Activated CD8-positive, alpha-beta T cell treated with anti-CD3 and anti-CD28 coated beads, Interleukin-2, amount 10 ng/mL, durations not matched to agents 7 days and 5 days (primary cell): ENCODE results near the gene TMEM183A. TPM values are rescaled to one million over a fixed set of nuclear protein-coding genes. Genes with fewer than 3 reads are reported as not detected.
"Not testable (repeated sequence)": the region's sequence is repeated elsewhere in the genome, so short reads cannot be mapped to it uniquely, and the experiment has no call there.

Experiments used
- ATAC-seq: fragments of 150-1000 bp; cut with Tn5 transposase; one replicate; pipeline ENCODE4 v1.10.0; 2021; ENCODE audit warnings: moderate library complexity
- CTCF ChIA-PET: fragments of 350-600 bp; sonication (Branson Sonifier 250); formaldehyde crosslinking; loops from one replicate; lab custom pipeline; 2021; ENCODE audit warnings: antibody characterized with exemption; lab: Charles Lee
- POLR2A ChIA-PET: fragments of 350-600 bp; sonication (Branson Sonifier 250); formaldehyde crosslinking; loops from one replicate; lab custom pipeline; 2021; ENCODE audit warnings: antibody characterized with exemption; lab: Charles Lee
- DNase-seq: peaks from one replicate; pipeline ENCODE4 v3.0.0-alpha.2; 2020
- H3K27ac Mint-ChIP-seq: one replicate; pipeline ENCODE4 v1.8.0; 2021; ENCODE audit warnings: mild to moderate bottlenecking, mixed read lengths
- H3K27me3 Mint-ChIP-seq: one replicate; pipeline ENCODE4 v1.8.0; 2021; ENCODE audit warnings: low read depth, mixed read lengths
- H3K36me3 Mint-ChIP-seq: one replicate; pipeline ENCODE4 v1.8.0; 2021; ENCODE audit warnings: low read depth, mixed read lengths
- H3K4me1 Mint-ChIP-seq: one replicate; pipeline ENCODE4 v1.8.0; 2021; ENCODE audit warnings: low read depth, mixed read lengths
- H3K4me3 Mint-ChIP-seq: one replicate; pipeline ENCODE4 v1.8.0; 2021; ENCODE audit warnings: mild to moderate bottlenecking, mixed read lengths
- H3K9me3 Mint-ChIP-seq: one replicate; pipeline ENCODE4 v1.8.0; 2022; ENCODE audit warnings: mixed read lengths; ENCODE audit not compliant: insufficient read depth
- total RNA-seq, 2 experiments: library from RNA; stranded (reverse); gene quantifications; one replicate each; pipeline ENCODE4 v1.2.3, GENCODE V29; 2021

Gene TMEM183A
- total RNA-seq, 2 experiments from 2014 or later, result 78.3 to 81.3 TPM

- Mint-ChIP-seq H3K4me3 (no peak overlapping the region), H3K27ac (no peak overlapping the region), H3K9me3 (no peaks in the 10 kb centered on the region), H3K27me3 (no peaks in the 10 kb centered on the region), H3K36me3 (peaks cover 63% of the 10 kb centered on the region), H3K4me1 (peaks cover 18% of the 10 kb centered on the region)
- ATAC-seq, result no peak
- no peak for DNase-seq
- POLR2A ChIA-PET, result no interaction called here
- CTCF ChIA-PET, result no interaction called here
These were observed 4.4 kb downstream of the TMEM183A start for GRCh38 chr1:203011582-203011981.

GRCh38 chr1:203017061-203017460 lies 9.9 kb downstream of the TMEM183A start:
- H3K4me1 Mint-ChIP-seq, result no peaks in the 10 kb centered on the region
- DNase-seq (no peak), ATAC-seq (no peak)
- H3K27me3 Mint-ChIP-seq, result no peaks in the 10 kb centered on the region
- H3K9me3 Mint-ChIP-seq, result no peaks in the 10 kb centered on the region
- H3K27ac Mint-ChIP-seq, result no peak overlapping the region
- H3K4me3 Mint-ChIP-seq, result no peak overlapping the region
- peaks cover 79% of the 10 kb centered on the region for H3K36me3 Mint-ChIP-seq
- ChIA-PET POLR2A (interaction anchor here (0.6 kb wide), 1 partner anchor 8 kb away, joined by 3 read pairs; no protein-coding TSS in a partner anchor), CTCF (interaction anchor here (1.3 to 2.1 kb wide), 3 partner anchors 10 to 199 kb away, joined by 3 to 9 read pairs (median 5); partner anchors contain the start of gene TMEM183A)

GRCh38 chr1:203017692-203018091 lies 10.5 kb downstream of the TMEM183A start:
- no peak overlapping the region for H3K4me3 Mint-ChIP-seq
- no peak for DNase-seq
- no peak overlapping the region for H3K27ac Mint-ChIP-seq
- ChIA-PET POLR2A (no interaction called here), CTCF (interaction anchor here (1.3 to 2.1 kb wide), 3 partner anchors 11 to 199 kb away, joined by 3 to 9 read pairs (median 5); partner anchors contain the start of gene TMEM183A)
- no peaks in the 10 kb centered on the region for H3K27me3 Mint-ChIP-seq
- H3K4me1 Mint-ChIP-seq, result no peaks in the 10 kb centered on the region
- peaks cover 76% of the 10 kb centered on the region for H3K36me3 Mint-ChIP-seq
- no peak for ATAC-seq
- H3K9me3 Mint-ChIP-seq, result no peaks in the 10 kb centered on the region

GRCh38 chr1:203022855-203023254 lies 15.7 kb downstream of the TMEM183A start:
- H3K27me3 Mint-ChIP-seq, ATAC-seq, H3K4me3 Mint-ChIP-seq, H3K27ac Mint-ChIP-seq, DNase-seq, H3K9me3 Mint-ChIP-seq: not testable (repeated sequence)
- H3K4me1 Mint-ChIP-seq, result peaks cover 14% of the 10 kb centered on the region
- CTCF ChIA-PET, result interaction anchor here (0.7 to 1.5 kb wide), 2 partner anchors 9 to 475 kb away, joined by 4 to 6 read pairs; no protein-coding TSS in a partner anchor
- POLR2A ChIA-PET, result interaction anchor here (0.7 to 3.1 kb wide), 2 partner anchors 16 to 1368 kb away, joined by 4 to 12 read pairs; partner anchors contain the start of gene TMEM183A
- peaks cover 62% of the 10 kb centered on the region for H3K36me3 Mint-ChIP-seq

GRCh38 chr1:203025686-203026030 lies 18.5 kb downstream of the TMEM183A start:
- Mint-ChIP-seq H3K36me3 (peaks cover 40% of the 10 kb centered on the region), H3K4me1 (peaks cover 21% of the 10 kb centered on the region), H3K4me3 (peak overlapping the region; percentile 2), H3K27ac (peak overlapping the region; percentile 58), H3K27me3 (peaks cover 8% of the 10 kb centered on the region), H3K9me3 (no peaks in the 10 kb centered on the region)
- DNase-seq, result no peak
- ChIA-PET POLR2A (interaction anchor here (0.6 to 1.6 kb wide), 3 partner anchors 9 to 266 kb away, joined by 3 to 4 read pairs (median 3); no protein-coding TSS in a partner anchor), CTCF (interaction anchor here (0.8 to 7.6 kb wide), 5 partner anchors 10 to 242 kb away, joined by 3 to 76 read pairs (median 5); no protein-coding TSS in a partner anchor)
- no peak for ATAC-seq

- Mint-ChIP-seq H3K27me3 (peaks cover 8% of the 10 kb centered on the region), H3K27ac (peak within 1 kb of the TSS; percentile 70), H3K36me3 (peaks cover 35% of the 10 kb centered on the region), H3K4me1 (peaks cover 21% of the 10 kb centered on the region), H3K4me3 (peak within 1 kb of the TSS; percentile 73), H3K9me3 (no peaks in the 10 kb centered on the region)
- CTCF ChIA-PET, result interaction anchor here (0.8 to 7.6 kb wide), 3 partner anchors 9 to 242 kb away, joined by 5 to 76 read pairs (median 6); no protein-coding TSS in a partner anchor
- peak; percentile 94 for ATAC-seq
- POLR2A ChIA-PET, result interaction anchor here (0.7 to 1.6 kb wide), 3 partner anchors 13 to 71 kb away, joined by 3 to 4 read pairs (median 3); partner anchors contain the start of gene TMEM183A
- DNase-seq, result peak; percentile 90
These were observed 19.0 kb downstream of the TMEM183A start, which contains the start of gene PPFIA4 for GRCh38 chr1:203026031-203026665. TSS of gene PPFIA4 (plus strand) at chr1:203026491. CDS start at chr1:203039009, 12,518 bp downstream.

- H3K27me3 Mint-ChIP-seq, result peaks cover 8% of the 10 kb centered on the region
- peak overlapping the region; percentile 73 for H3K4me3 Mint-ChIP-seq
- H3K9me3 Mint-ChIP-seq, result no peaks in the 10 kb centered on the region
- ATAC-seq, result peak; percentile 50
- H3K27ac Mint-ChIP-seq, result peak overlapping the region; percentile 70
- DNase-seq, result no peak
- H3K36me3 Mint-ChIP-seq, result peaks cover 30% of the 10 kb centered on the region
- POLR2A ChIA-PET, result interaction anchor here (0.7 to 1.6 kb wide), 3 partner anchors 12 to 72 kb away, joined by 3 to 4 read pairs (median 3); partner anchors contain the start of gene TMEM183A
- peaks cover 21% of the 10 kb centered on the region for H3K4me1 Mint-ChIP-seq
- CTCF ChIA-PET, result interaction anchor here (0.8 to 7.6 kb wide), 3 partner anchors 8 to 241 kb away, joined by 5 to 76 read pairs (median 6); no protein-coding TSS in a partner anchor
These were observed 19.8 kb downstream of the TMEM183A start for GRCh38 chr1:203026666-203027663.

GRCh38 chr1:203028067-203028783 lies 21.1 kb downstream of the TMEM183A start:
- H3K27me3 Mint-ChIP-seq, result peaks cover 8% of the 10 kb centered on the region
- H3K4me3 Mint-ChIP-seq, result no peak overlapping the region
- no peak for ATAC-seq
- POLR2A ChIA-PET, result interaction anchor here (1.4 kb wide), 1 partner anchor 21 kb away, joined by 10 read pairs; the partner anchor contains the start of gene TMEM183A
- CTCF ChIA-PET, result interaction anchor here (7.6 kb wide), 1 partner anchor 11 kb away, joined by 76 read pairs; no protein-coding TSS in a partner anchor
- peaks cover 21% of the 10 kb centered on the region for H3K4me1 Mint-ChIP-seq
- no peak overlapping the region for H3K27ac Mint-ChIP-seq
- peaks cover 26% of the 10 kb centered on the region for H3K36me3 Mint-ChIP-seq
- no peak for DNase-seq
- H3K9me3 Mint-ChIP-seq, result no peaks in the 10 kb centered on the region

- no peak overlapping the region for H3K27ac Mint-ChIP-seq
These were observed 21.8 kb downstream of the TMEM183A start for GRCh38 chr1:203028784-203029553.

GRCh38 chr1:203031467-203031866 lies 24.3 kb downstream of the TMEM183A start:
- Mint-ChIP-seq H3K36me3 (no peaks in the 10 kb centered on the region), H3K27ac (no peak overlapping the region), H3K4me3 (no peak overlapping the region), H3K27me3 (peaks cover 8% of the 10 kb centered on the region), H3K9me3 (no peaks in the 10 kb centered on the region), H3K4me1 (peaks cover 14% of the 10 kb centered on the region)
- POLR2A ChIA-PET, result no interaction called here
- CTCF ChIA-PET, result interaction anchor here (1.2 to 7.6 kb wide), 2 partner anchors 8 to 236 kb away, joined by 3 to 76 read pairs; no protein-coding TSS in a partner anchor
- no peak for ATAC-seq
- DNase-seq, result no peak

More at GRCh38 chr1:203028784-203029553, 21.8 kb downstream of the TMEM183A start:
- ChIA-PET CTCF (interaction anchor here (1.5 to 7.6 kb wide), 2 partner anchors 11 to 187 kb away, joined by 8 to 76 read pairs; no protein-coding TSS in a partner anchor), POLR2A (interaction anchor here (1.0 to 1.4 kb wide), 2 partner anchors 22 kb away, joined by 3 to 10 read pairs; partner anchors contain the start of gene TMEM183A)
- Mint-ChIP-seq H3K4me1 (peaks cover 21% of the 10 kb centered on the region), H3K36me3 (peaks cover 22% of the 10 kb centered on the region), H3K27me3 (peaks cover 8% of the 10 kb centered on the region), H3K4me3 (no peak overlapping the region), H3K9me3 (no peaks in the 10 kb centered on the region)
- ATAC-seq, result no peak
- no peak for DNase-seq
